Measurements from ENCODE around the gene SPOCK1. TPM values are rescaled to one million over a fixed set of nuclear protein-coding genes. Genes with fewer than 3 reads are reported as not detected.

The SPOCK1 gene
- total RNA-seq, 2 donors from 2014 or later: 75.0 to 213 TPM

GRCh38 chr5:137176609-137177008 lies 322.5 kb downstream of the SPOCK1 start:
- ATAC-seq: no peak

GRCh38 chr5:137176126-137176525 lies 323.0 kb downstream of the SPOCK1 start:
- ATAC-seq: no peak
- intact Hi-C loops (cut with DNase I): no loop called here

More at GRCh38 chr5:137176609-137177008, 322.5 kb downstream of the SPOCK1 start:
- intact Hi-C loops (cut with DNase I): no loop called here
- no peak for DNase-seq

GRCh38 chr5:137174196-137174595 lies 324.9 kb downstream of the SPOCK1 start:
- no peak for ATAC-seq
- intact Hi-C loops (cut with DNase I): no loop called here

More at GRCh38 chr5:137176126-137176525, 323.0 kb downstream of the SPOCK1 start:
- no peak for DNase-seq

GRCh38 chr5:137172258-137172657 lies 326.9 kb downstream of the SPOCK1 start:
- intact Hi-C loops (cut with DNase I): no loop called here
- DNase-seq (no peak), ATAC-seq (no peak)

More at GRCh38 chr5:137174196-137174595, 324.9 kb downstream of the SPOCK1 start:
- no peak for DNase-seq

GRCh38 chr5:137167187-137167586 lies 331.9 kb downstream of the SPOCK1 start:
- no peak for ATAC-seq
- no peak for DNase-seq
- intact Hi-C loops (cut with DNase I): no loop called here

- no peak for DNase-seq
- ATAC-seq: no peak
- intact Hi-C loops (cut with DNase I): no loop called here
Observed at GRCh38 chr5:137164961-137165360, 334.2 kb downstream of the SPOCK1 start.

- ATAC-seq (no peak), DNase-seq (no peak)
- intact Hi-C loops (cut with DNase I): no loop called here
Observed at GRCh38 chr5:137164536-137164935, 334.6 kb downstream of the SPOCK1 start.

GRCh38 chr5:137158691-137159090 lies 340.4 kb downstream of the SPOCK1 start:
- no peak for ATAC-seq
- no peak for DNase-seq
- intact Hi-C loops (cut with DNase I): no loop called here

- intact Hi-C loops (cut with DNase I): no loop called here
- no peak for ATAC-seq
- DNase-seq: no peak
Observed at GRCh38 chr5:137156180-137156579, 342.9 kb downstream of the SPOCK1 start.

GRCh38 chr5:137155261-137156000 lies 343.7 kb downstream of the SPOCK1 start:
- intact Hi-C loops (cut with DNase I): no loop called here
- ATAC-seq: no peak
- no peak for DNase-seq

- DNase-seq (no peak), ATAC-seq (no peak)
- intact Hi-C loops (cut with DNase I): no loop called here
Observed at GRCh38 chr5:137152616-137153015, 346.5 kb downstream of the SPOCK1 start.

GRCh38 chr5:137148655-137149054 lies 350.5 kb downstream of the SPOCK1 start:
- DNase-seq (no peak), ATAC-seq (no peak)
- intact Hi-C loops (cut with DNase I): no loop called here

GRCh38 chr5:137148159-137148558 lies 351.0 kb downstream of the SPOCK1 start:
- peak in 1 of 2 donors; percentile 25 for ATAC-seq

GRCh38 chr5:137147346-137147745 lies 351.8 kb downstream of the SPOCK1 start:
- intact Hi-C loops (cut with DNase I): no loop called here

More at GRCh38 chr5:137148159-137148558, 351.0 kb downstream of the SPOCK1 start:
- no peak for DNase-seq
- intact Hi-C loops (cut with DNase I): no loop called here

GRCh38 chr5:137146402-137146890 lies 352.7 kb downstream of the SPOCK1 start:
- ATAC-seq (peak; percentile 39 to 82), DNase-seq (peak; percentile 56)
- intact Hi-C loops (cut with DNase I): no loop called here

More at GRCh38 chr5:137147346-137147745, 351.8 kb downstream of the SPOCK1 start:
- ATAC-seq (no peak), DNase-seq (no peak)

GRCh38 chr5:137145721-137146120 lies 353.4 kb downstream of the SPOCK1 start:
- ATAC-seq (no peak), DNase-seq (no peak)
- intact Hi-C loops (cut with DNase I): no loop called here

GRCh38 chr5:137144656-137145055 lies 354.5 kb downstream of the SPOCK1 start:
- DNase-seq (no peak), ATAC-seq (no peak)
- intact Hi-C loops (cut with DNase I): no loop called here

- intact Hi-C loops (cut with DNase I): no loop called here
- ATAC-seq: peak; percentile 60 to 86
- peak; percentile 70 for DNase-seq
Observed at GRCh38 chr5:137142764-137143605, 356.1 kb downstream of the SPOCK1 start.

- no peak for DNase-seq
- intact Hi-C loops (cut with DNase I): no loop called here
- ATAC-seq: no peak
Observed at GRCh38 chr5:137142346-137142745, 356.8 kb downstream of the SPOCK1 start.

- DNase-seq (no peak), ATAC-seq (no peak)
- intact Hi-C loops (cut with DNase I): no loop called here
Observed at GRCh38 chr5:137141779-137142178, 357.3 kb downstream of the SPOCK1 start.

Measured in left cardiac atrium (tissue), 4 donors.